SU-DHL-6 (cell line): ENCODE measurements around the gene RAPGEF6.

Experiments
- H2AFZ ChIP-seq: fragments of 200-600 bp; sonication (generic); 2 replicates; pipeline ENCODE4 v1.6.1; 2014; ENCODE audit warnings: low read depth, mild to moderate bottlenecking, moderate library complexity, mixed read lengths, antibody characterized with exemption, low read length; ENCODE audit not compliant: severe bottlenecking
- H3F3A ChIP-seq: fragments of 200-600 bp; shearing (Covaris generic); 2 replicates; pipeline ENCODE4 v1.6.0; 2016; ENCODE audit warnings: antibody characterized with exemption, mild to moderate bottlenecking; ENCODE audit not compliant: insufficient read depth
- H3K27ac ChIP-seq: fragments of 200-600 bp; sonication (generic); 2 replicates; pipeline ENCODE4 v1.5.1; 2016; ENCODE audit warnings: low read depth, mild to moderate bottlenecking, low read length, moderate library complexity, mixed read lengths
- H3K27me3 ChIP-seq: fragments of 200-600 bp; sonication (generic), shearing (Covaris generic); 2 replicates; pipeline ENCODE4 v1.6.0; 2014; ENCODE audit warnings: mild to moderate bottlenecking, low read length
- H3K36me3 ChIP-seq: fragments of 200-600 bp; sonication (generic); 2 replicates; pipeline ENCODE4 v1.6.1; 2014; ENCODE audit warnings: mild to moderate bottlenecking, low read length, mixed read lengths
- H3K4me2 ChIP-seq: fragments of 300-600, 200-600 bp; shearing (Covaris generic), sonication (generic); 2 replicates; pipeline ENCODE4 v1.6.0; 2014; ENCODE audit warnings: low read length, low read depth, mild to moderate bottlenecking; ENCODE audit not compliant: poor library complexity, severe bottlenecking
- H3K4me3 ChIP-seq: fragments of 200-600 bp; sonication (generic); 2 replicates; pipeline ENCODE4 v1.5.1; 2014; ENCODE audit warnings: antibody characterized with exemption, low read length, mild to moderate bottlenecking, mixed read lengths; ENCODE audit not compliant: insufficient read depth, poor library complexity, severe bottlenecking
- H3K79me2 ChIP-seq: fragments of 200-600 bp; sonication (generic); 2 replicates; pipeline ENCODE4 v1.6.1; 2014; ENCODE audit warnings: mild to moderate bottlenecking, low read length, moderate library complexity; ENCODE audit not compliant: insufficient read depth
- H3K9ac ChIP-seq: fragments of 200-600 bp; sonication (generic); 2 replicates; pipeline ENCODE4 v1.7.0; 2014; ENCODE audit warnings: mild to moderate bottlenecking, low read length
- H3K9me2 ChIP-seq: fragments of 200-600 bp; sonication (generic); replicated peaks from 2 replicates; pipeline ENCODE4 v1.6.1; 2014; ENCODE audit warnings: low read length; ENCODE audit not compliant: insufficient read depth
- H3K9me3 ChIP-seq: fragments of 200-600 bp; sonication (generic); 2 replicates; pipeline ENCODE4 v1.6.1; 2014; ENCODE audit warnings: low read length, mixed read lengths; ENCODE audit not compliant: insufficient read depth
- H4K20me1 ChIP-seq: fragments of 200-600 bp; sonication (generic); 2 replicates; pipeline ENCODE4 v1.6.1; 2014; ENCODE audit warnings: low read depth, mild to moderate bottlenecking, antibody characterized with exemption, low read length, moderate library complexity, mixed read lengths
- CTCF ChIP-seq: fragments of 200-600 bp; sonication (generic); IDR thresholded peaks from one replicate; pipeline ENCODE4 v1.5.1; 2017; ENCODE audit warnings: antibody characterized with exemption, mild to moderate bottlenecking, low read length, moderate library complexity; ENCODE audit not compliant: insufficient read depth, poor library complexity, severe bottlenecking
- EZH2phosphoT487 ChIP-seq: fragments of 200-600 bp; sonication (generic), shearing (Covaris generic); conservative IDR thresholded peaks from 2 replicates; pipeline ENCODE4 v1.6.1; 2018; ENCODE audit warnings: mild to moderate bottlenecking, antibody characterized with exemption, low read length, moderate library complexity, mixed read lengths

RAPGEF6 gene

GRCh38 chr5:131677115-131677514 lies 42.1 kb upstream of the RAPGEF6 start:
- no peaks in the 10 kb centered on the region for H4K20me1 ChIP-seq
- no peak overlapping the region for H3K27ac ChIP-seq
- H3K4me3 ChIP-seq: no peak overlapping the region
- H3K27me3 ChIP-seq: no peaks in the 10 kb centered on the region
- no peaks in the 10 kb centered on the region for H3K79me2 ChIP-seq
- H3K36me3 ChIP-seq: peaks cover 4% of the 10 kb centered on the region; the same call in 1 of the 2 replicates
- no peaks in the 10 kb centered on the region for H3K9me2 ChIP-seq
- H3F3A ChIP-seq: no peaks in the 10 kb centered on the region
- H3K9me3 ChIP-seq: no peaks in the 10 kb centered on the region
- H3K9ac ChIP-seq: no peak overlapping the region
- no peak overlapping the region for H3K4me2 ChIP-seq
- no peak overlapping the region for H2AFZ ChIP-seq
- TF ChIP-seq CTCF (no peak), EZH2phosphoT487 (no peak)

GRCh38 chr5:131672776-131673175 lies 37.7 kb upstream of the RAPGEF6 start:
- Histone ChIP-seq H3K9ac (no peak overlapping the region), H3K9me3 (no peaks in the 10 kb centered on the region), H2AFZ (no peak overlapping the region), H3K9me2 (no peaks in the 10 kb centered on the region), H3K4me3 (no peak overlapping the region), H4K20me1 (no peaks in the 10 kb centered on the region), H3K27me3 (no peaks in the 10 kb centered on the region), H3K4me2 (no peak overlapping the region), H3F3A (no peaks in the 10 kb centered on the region), H3K36me3 (peaks cover 21% of the 10 kb centered on the region; the same call in 1 of the 2 replicates), H3K79me2 (no peaks in the 10 kb centered on the region), H3K27ac (no peak overlapping the region)
- TF ChIP-seq CTCF (no peak), EZH2phosphoT487 (no peak)

GRCh38 chr5:131671994-131672655 lies 37.1 kb upstream of the RAPGEF6 start:
- no peak overlapping the region for H3K27ac ChIP-seq
- no peaks in the 10 kb centered on the region for H3F3A ChIP-seq
- H3K27me3 ChIP-seq: no peaks in the 10 kb centered on the region
- no peak overlapping the region for H3K4me2 ChIP-seq
- no peak overlapping the region for H3K4me3 ChIP-seq
- H4K20me1 ChIP-seq: no peaks in the 10 kb centered on the region
- no peak for TF ChIP-seq CTCF
- no peak for TF ChIP-seq EZH2phosphoT487
- H3K36me3 ChIP-seq: peaks cover 21% of the 10 kb centered on the region; the same call in 1 of the 2 replicates
- H3K9me2 ChIP-seq: no peaks in the 10 kb centered on the region
- H3K9ac ChIP-seq: no peak overlapping the region
- H3K9me3 ChIP-seq: no peaks in the 10 kb centered on the region
- no peak overlapping the region for H2AFZ ChIP-seq
- H3K79me2 ChIP-seq: no peaks in the 10 kb centered on the region
